Endothelial cell of umbilical vein (primary cell): ENCODE results near the gene SPACA1. TPM values are rescaled to one million over a fixed set of nuclear protein-coding genes. Genes with fewer than 3 reads are reported as not detected.

Experiments
- Bru-seq: library from RNA; stranded (reverse); fragments of 400-500 nt; gene quantifications from one replicate; lab custom pipeline; 2021; lab: Mats Ljungman, UMichigan
- BruChase-seq, 2 experiments: library from RNA; stranded (reverse); fragments of 400-500 nt; gene quantifications; one replicate each; lab custom pipeline; 2021; lab: Mats Ljungman, UMichigan
- BruUV-seq: library from RNA; stranded (reverse); fragments of 400-500 nt; replicated peaks from 2 replicates; lab custom pipeline; 2021; lab: Mats Ljungman, UMichigan
- CTCF ChIA-PET: fragments of 300-600, 350-600 bp; sonication (Branson Sonifier 250); formaldehyde crosslinking; loops from one replicate; lab custom pipeline; 2021; ENCODE audit warnings: antibody characterized with exemption, inconsistent platforms; lab: Charles Lee
- POLR2A ChIA-PET: fragments of 300-600, 350-600 bp; sonication (Branson Sonifier 250); formaldehyde crosslinking; loops from one replicate; lab custom pipeline; 2021; ENCODE audit warnings: antibody characterized with exemption, inconsistent platforms; lab: Charles Lee
- DNase-seq: peaks from one replicate; pipeline ENCODE4 v3.0.0-alpha.2; 2011; ENCODE audit warnings: low read depth, low spot score
- FAIRE-seq: peaks from 2 replicates; lab custom pipeline; 2011; peaks lifted over from hg19 to GRCh38; lab: Jason Lieb, UNC
- H2AFZ ChIP-seq: 2 replicates; pipeline ENCODE4 v1.6.0; 2012; ENCODE audit warnings: low read depth, low read length, control low read depth, inconsistent platforms
- H3K27ac ChIP-seq: 2 replicates; pipeline ENCODE4 v1.5.1; 2011; ENCODE audit warnings: low read depth, mild to moderate bottlenecking, control low read depth, low read length, moderate library complexity; ENCODE audit not compliant: insufficient read depth
- H3K27me3 ChIP-seq, 2 experiments: 2 replicates each; pipeline versions ENCODE4 v1.6.0 to v1.6.1; 2011; ENCODE audit warnings: low read length in 2 of 2, mixed read lengths in 1 of 2; ENCODE audit not compliant: control insufficient read depth in 2 of 2, insufficient read depth in 2 of 2
- H3K36me3 ChIP-seq, 2 experiments: 2 replicates in 1 of 2; 3 replicates in 1 of 2; pipeline ENCODE4 v1.5.1; 2011; ENCODE audit warnings: low read length in 2 of 2, mild to moderate bottlenecking in 1 of 2, moderate library complexity in 1 of 2; ENCODE audit not compliant: control insufficient read depth in 2 of 2, insufficient read depth in 2 of 2; ENCODE audit errors: extremely low read depth in 1 of 2
- H3K4me1 ChIP-seq: 3 replicates; pipeline ENCODE4 v1.5.1; 2011; ENCODE audit warnings: mild to moderate bottlenecking, low read length; ENCODE audit not compliant: control insufficient read depth, insufficient read depth; ENCODE audit errors: extremely low read depth
- H3K4me2 ChIP-seq: 2 replicates; pipeline ENCODE4 v1.6.1; 2011; ENCODE audit warnings: low read length, control low read depth, mixed read lengths; ENCODE audit not compliant: insufficient read depth
- H3K4me3 ChIP-seq, 3 experiments: fragments of 200-600 bp in 1 of 3; sonication (generic), shearing (Covaris generic) in 1 of 3; replicated peaks in 1 of 3; 2 replicates each; pipeline ENCODE4 v1.5.1; 2011 to 2016; ENCODE audit warnings: control low read depth in 3 of 3, low read length in 3 of 3, mild to moderate bottlenecking in 2 of 3, inconsistent platforms in 1 of 3, low read depth in 1 of 3, moderate library complexity in 1 of 3; ENCODE audit not compliant: insufficient read depth in 1 of 3
- H3K79me2 ChIP-seq: 2 replicates; pipeline ENCODE4 v1.6.0; 2012; ENCODE audit warnings: low read length, inconsistent platforms; ENCODE audit not compliant: control insufficient read depth, insufficient read depth
- H3K9ac ChIP-seq: replicated peaks from 2 replicates; pipeline ENCODE3; 2011; ENCODE audit warnings: low read length, control low read depth; ENCODE audit not compliant: insufficient read depth; ENCODE audit errors: extremely low read depth
- H3K9me1 ChIP-seq: replicated peaks from 3 replicates; pipeline ENCODE4 v1.6.0; 2011; ENCODE audit warnings: mild to moderate bottlenecking, low read length; ENCODE audit not compliant: control insufficient read depth, insufficient read depth; ENCODE audit errors: extremely low read depth
- H3K9me3 ChIP-seq: replicated peaks from 2 replicates; pipeline ENCODE4 v1.5.1; 2012; ENCODE audit warnings: low read length, inconsistent platforms; ENCODE audit not compliant: control insufficient read depth, insufficient read depth
- H4K20me1 ChIP-seq: replicated peaks from 2 replicates; pipeline ENCODE3; 2011; ENCODE audit warnings: mild to moderate bottlenecking, low read length; ENCODE audit not compliant: control insufficient read depth, insufficient read depth; ENCODE audit errors: extremely low read depth
- CTCF ChIP-seq, 2 donors: IDR thresholded peaks; 1 replicate in 1 of 2; 2 replicates in 1 of 2; pipeline ENCODE4 v1.5.1; 2011; ENCODE audit warnings: low read length in 2 of 2, mild to moderate bottlenecking in 2 of 2, moderate library complexity in 2 of 2, control low read depth in 1 of 2, inconsistent platforms in 1 of 2, low read depth in 1 of 2; ENCODE audit not compliant: insufficient read depth in 1 of 2; ENCODE audit errors: extremely low read depth in 1 of 2
- EZH2 ChIP-seq: IDR thresholded peaks from 2 replicates; pipeline ENCODE4 v1.6.1; 2012; ENCODE audit warnings: borderline replicate concordance, low read depth, mild to moderate bottlenecking, moderate library complexity, low read length, inconsistent platforms; ENCODE audit not compliant: severe bottlenecking
- FOS ChIP-seq: IDR thresholded peaks from 2 replicates; pipeline ENCODE4 v1.6.1; 2011; ENCODE audit warnings: mild to moderate bottlenecking, low read length, moderate library complexity, borderline replicate concordance; ENCODE audit not compliant: insufficient read depth
- GATA2 ChIP-seq: IDR thresholded peaks from 2 replicates; pipeline ENCODE4 v1.7.0; 2011; ENCODE audit warnings: low read depth, mild to moderate bottlenecking, moderate library complexity, mixed read lengths, low read length; ENCODE audit not compliant: insufficient read length, insufficient read depth
- JUN ChIP-seq: IDR thresholded peaks from 2 replicates; pipeline ENCODE4 v1.6.1; 2011; ENCODE audit warnings: borderline replicate concordance, low read depth; ENCODE audit not compliant: insufficient read length, insufficient read depth
- MYC ChIP-seq: IDR thresholded peaks from one replicate; pipeline ENCODE4 v1.6.1; 2011; ENCODE audit warnings: mild to moderate bottlenecking, low read depth, low read length
- POLR2A ChIP-seq: IDR thresholded peaks from 2 replicates; pipeline ENCODE4 v1.6.1; 2012; ENCODE audit warnings: low read depth, mild to moderate bottlenecking, control low read depth, low read length
- POLR2AphosphoS5 ChIP-seq: IDR thresholded peaks from 2 replicates; pipeline ENCODE4 v1.6.1; 2012; ENCODE audit warnings: low read depth, mild to moderate bottlenecking, control low read depth, low read length, moderate library complexity; ENCODE audit not compliant: insufficient read depth
- dilution Hi-C: fragments of 300-500 bp; cut with MboI; formaldehyde crosslinking; loops from one replicate; pipeline ENCODE4 v1.15.0; 2019; ENCODE audit warnings: low sequenced_read_pairs; ENCODE audit not compliant: extremely low pct_ligation_motif_present
- intact Hi-C: fragments of 100-400 bp; cut with micrococcal nuclease; formaldehyde crosslinking; loops from one replicate; pipeline ENCODE4 v1.10.0; 2022
- long read RNA-seq: library from polyadenylated mRNA; stranded (forward); transcript quantifications from one replicate; pipeline ENCODE4 v2.0.0, GENCODE V29; 2021
- polyA minus RNA-seq, 3 experiments: library from RNA; depleted of rRNA, polyadenylated mRNA; stranded (reverse); fragments of >200 nt; gene quantifications; 1 replicate in 1 of 3; 2 replicates in 2 of 3; pipeline ENCODE4 v1.2.3, GENCODE V29; 2011
- polyA plus RNA-seq, 4 experiments: library from polyadenylated mRNA; depleted of rRNA in 3 of 4; stranded (reverse) in 3 of 4; unstranded in 1 of 4; fragments of >200 nt; gene quantifications; 2 replicates each; pipeline versions ENCODE4 v1.2.1 to v1.2.3, GENCODE V29; 2011 to 2012; ENCODE audit warnings: missing spikeins in 1 of 4
- total RNA-seq: library from RNA; stranded (reverse); gene quantifications from 2 replicates; pipeline ENCODE4 v1.2.3, GENCODE V29; 2021
- TF ChIP-seq, protein P1 (sequence below): IDR thresholded peaks from 2 replicates; pipeline ENCODE4 v1.6.1; 2011; ENCODE audit not compliant: insufficient read depth, insufficient read length

Gene SPACA1, protein sequence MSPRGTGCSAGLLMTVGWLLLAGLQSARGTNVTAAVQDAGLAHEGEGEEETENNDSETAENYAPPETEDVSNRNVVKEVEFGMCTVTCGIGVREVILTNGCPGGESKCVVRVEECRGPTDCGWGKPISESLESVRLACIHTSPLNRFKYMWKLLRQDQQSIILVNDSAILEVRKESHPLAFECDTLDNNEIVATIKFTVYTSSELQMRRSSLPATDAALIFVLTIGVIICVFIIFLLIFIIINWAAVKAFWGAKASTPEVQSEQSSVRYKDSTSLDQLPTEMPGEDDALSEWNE
- total RNA-seq (not detected in 2 replicates), polyA plus RNA-seq (not detected in 2 replicates), polyA minus RNA-seq (not detected in 2 replicates), Bru-seq, nascent RNA (not detected), BruChase-seq, experiment 1, labeled RNA remaining after a 6-hour chase (not detected), BruChase-seq, experiment 2, labeled RNA remaining after a 2-hour chase (not detected)
- polyA plus RNA-seq (2011; cell fraction: cytosol; rRNA removed): not detected in 2 replicates
- not detected in 2 replicates for polyA plus RNA-seq (2011; cell fraction: nucleus; rRNA removed)
- polyA plus RNA-seq (2012): not detected in 2 replicates
- polyA minus RNA-seq (2011; cell fraction: cytosol; rRNA and poly(A)+ RNA removed): not detected
- polyA minus RNA-seq (2011; cell fraction: nucleus; rRNA and poly(A)+ RNA removed): not detected in 2 replicates
- long read RNA-seq: 0 reads

DNA sequence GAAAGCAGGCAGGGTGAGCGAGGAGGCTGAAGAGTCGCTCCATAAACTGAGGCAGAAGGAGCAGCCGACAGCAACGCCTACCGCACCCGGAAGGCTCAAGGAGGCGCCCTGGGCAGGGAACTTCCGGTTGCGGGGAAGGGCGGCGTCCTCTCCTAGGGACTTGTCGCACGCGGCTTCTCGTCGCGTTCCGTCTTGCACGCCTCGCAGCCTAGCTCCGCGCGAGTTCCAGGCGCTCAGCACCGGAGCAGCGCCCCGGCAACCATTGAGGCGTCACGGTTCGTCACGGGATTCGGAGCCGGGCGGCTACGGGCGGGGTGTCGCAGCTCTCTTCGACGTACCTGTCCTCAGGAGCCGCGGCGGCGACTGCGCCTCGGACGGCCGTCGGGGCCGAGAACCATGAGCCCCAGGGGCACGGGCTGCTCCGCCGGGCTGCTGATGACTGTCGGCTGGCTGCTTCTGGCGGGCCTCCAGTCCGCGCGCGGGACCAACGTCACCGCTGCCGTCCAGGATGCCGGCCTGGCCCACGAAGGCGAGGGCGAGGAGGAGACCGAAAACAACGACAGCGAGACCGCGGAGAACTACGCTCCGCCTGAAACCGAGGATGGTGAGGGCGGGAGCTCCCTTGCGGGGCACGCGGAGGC is at the start of gene SPACA1:
Gene SPACA1 (plus strand): TSS at position 332 of the 641 bp plus-strand sequence. CDS start 65 bp downstream, at position 397.
- no peaks in the 10 kb centered on the region for H3K9me1 ChIP-seq
- no peak within 1 kb of the TSS for H3K4me2 ChIP-seq
- DNase-seq: no peak
- H3K9me3 ChIP-seq: no peaks in the 10 kb centered on the region
- dilution Hi-C loops (no loop called here), intact Hi-C loops (no loop called here)
- FAIRE-seq: no peak
- H4K20me1 ChIP-seq: no peaks in the 10 kb centered on the region
- H2AFZ ChIP-seq: no peak within 1 kb of the TSS
- H3K4me3 ChIP-seq: no peak within 1 kb of the TSS
- TF ChIP-seq EZH2: no peak
- no peak for TF ChIP-seq JUN
- no peak for TF ChIP-seq GATA2
- TF ChIP-seq CTCF (IDR thresholded peaks at IDR 0.05; ENCODE audit: extremely low read depth in 1 of 2, insufficient read depth in 1 of 2, low read depth in 1 of 2, low read length in 2 of 2): no peak
- no peak for TF ChIP-seq MYC
- no peak for TF ChIP-seq FOS
- TF ChIP-seq POLR2A: no peak
- TF ChIP-seq, protein P1, sequence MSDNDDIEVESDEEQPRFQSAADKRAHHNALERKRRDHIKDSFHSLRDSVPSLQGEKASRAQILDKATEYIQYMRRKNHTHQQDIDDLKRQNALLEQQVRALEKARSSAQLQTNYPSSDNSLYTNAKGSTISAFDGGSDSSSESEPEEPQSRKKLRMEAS: no peak
- TF ChIP-seq POLR2AphosphoS5: no peak
- ChIA-PET CTCF (no interaction called here), POLR2A (no interaction called here)
- H3K4me1 ChIP-seq: no peaks in the 10 kb centered on the region
- BruUV-seq: no TSS peak
- H3K9ac ChIP-seq: no peak within 1 kb of the TSS
- no peaks in the 10 kb centered on the region for H3K27me3 ChIP-seq
- no peaks in the 10 kb centered on the region for H3K79me2 ChIP-seq
- no peaks in the 10 kb centered on the region for H3K36me3 ChIP-seq
- no peak within 1 kb of the TSS for H3K27ac ChIP-seq
